Forelimb muscle (tissue), 1 donor: ENCODE data around the gene RSU1. TPM values are rescaled to one million over a fixed set of nuclear protein-coding genes. Genes with fewer than 3 reads are reported as not detected.

Experiments used
- DNase-seq: peaks from one replicate; pipeline ENCODE4 v3.0.0-alpha.2; 2013; ENCODE audit warnings: low read depth
- polyA plus RNA-seq: library from polyadenylated mRNA; unstranded; fragments of 120-200 nt; gene quantifications from one replicate; pipeline ENCODE4 v1.2.1, GENCODE V29; 2013; ENCODE audit not compliant: insufficient read length

RSU1 gene
- polyA plus RNA-seq, 1 donor, result 93.8 TPM

- no peak for DNase-seq
Observed at GRCh38 chr10:16822726-16823360, 5.6 kb upstream of the RSU1 start.

DNA sequence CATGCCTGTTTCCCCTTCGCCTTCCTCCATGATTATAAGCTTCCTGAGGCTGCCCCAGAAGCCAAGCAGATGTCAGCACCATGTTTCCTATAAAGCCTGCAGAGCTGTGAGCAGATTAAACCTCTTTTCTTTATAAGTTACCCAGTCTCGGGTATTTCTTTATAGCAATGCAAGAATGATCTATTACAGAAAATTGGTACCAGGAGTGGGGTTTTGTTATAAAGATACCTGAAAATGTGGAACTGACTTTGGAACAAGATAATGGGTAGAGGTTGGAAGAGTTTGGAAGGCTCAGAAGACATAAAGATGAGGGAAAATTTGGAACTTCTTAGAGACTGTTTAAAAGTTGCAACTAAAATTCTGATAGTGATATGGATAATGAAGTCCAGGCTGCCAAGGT is 4.8 kb upstream of the RSU1 start:
- DNase-seq, result no peak

GRCh38 chr10:16820421-16820820 is 3.2 kb upstream of the RSU1 start:
- DNase-seq, result no peak

DNA sequence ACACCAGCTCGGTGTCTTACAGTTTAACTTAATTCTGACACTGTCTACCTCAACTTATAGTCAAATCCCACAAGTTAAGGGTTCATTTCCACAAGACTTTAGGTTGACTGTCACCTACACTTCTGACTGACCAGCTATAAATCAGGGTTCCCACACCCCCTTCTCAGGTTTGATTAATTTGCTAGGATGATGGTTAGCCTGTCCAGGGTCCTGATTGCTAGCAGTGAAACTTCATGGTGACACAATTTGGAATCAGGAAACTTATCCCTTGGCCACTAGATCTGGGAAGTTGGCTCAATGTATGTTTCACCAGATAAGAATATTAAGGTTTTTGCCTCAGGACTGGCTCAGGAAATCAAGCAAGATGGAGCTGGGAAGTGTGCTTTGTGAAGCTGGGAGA is 2.8 kb upstream of the RSU1 start:
- no peak for DNase-seq

GRCh38 chr10:16819436-16819835 is 2.2 kb upstream of the RSU1 start:
- DNase-seq, result no peak

DNA sequence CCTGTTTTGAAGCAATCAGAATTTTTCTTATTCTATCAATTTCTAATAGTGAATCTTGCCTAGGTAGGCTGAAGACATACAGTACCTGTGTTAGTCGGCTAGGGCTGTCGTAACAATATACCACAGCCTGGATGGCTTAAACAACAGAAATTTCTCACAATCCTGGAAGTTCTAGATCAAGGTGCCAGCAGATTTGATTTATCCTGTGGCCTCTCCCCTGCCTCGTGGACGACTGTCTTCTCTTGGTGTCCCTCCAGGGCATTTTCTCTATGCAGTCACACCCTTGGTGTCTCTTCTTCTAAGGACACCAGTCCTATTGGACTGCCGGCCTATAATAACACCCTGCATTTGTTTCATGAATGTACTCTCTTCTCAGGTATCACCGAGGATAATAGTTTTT is 1.8 kb upstream of the RSU1 start:
- no peak for DNase-seq

DNA sequence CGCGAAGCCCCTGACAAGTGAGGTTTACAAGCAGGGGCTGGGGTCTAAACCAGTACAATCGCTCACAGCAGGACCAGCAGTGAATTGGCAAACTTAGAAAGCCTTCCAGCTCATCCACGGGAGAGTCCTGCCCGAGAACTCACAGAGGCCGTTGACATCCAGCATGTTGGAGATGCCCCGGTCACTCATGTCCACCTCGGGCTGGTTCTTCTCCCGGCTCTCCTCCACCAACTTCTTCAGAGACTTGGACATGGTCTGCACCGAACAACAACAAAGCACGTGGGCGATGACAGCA is 447 bp downstream of the RSU1 start:
- no peak for DNase-seq

DNA sequence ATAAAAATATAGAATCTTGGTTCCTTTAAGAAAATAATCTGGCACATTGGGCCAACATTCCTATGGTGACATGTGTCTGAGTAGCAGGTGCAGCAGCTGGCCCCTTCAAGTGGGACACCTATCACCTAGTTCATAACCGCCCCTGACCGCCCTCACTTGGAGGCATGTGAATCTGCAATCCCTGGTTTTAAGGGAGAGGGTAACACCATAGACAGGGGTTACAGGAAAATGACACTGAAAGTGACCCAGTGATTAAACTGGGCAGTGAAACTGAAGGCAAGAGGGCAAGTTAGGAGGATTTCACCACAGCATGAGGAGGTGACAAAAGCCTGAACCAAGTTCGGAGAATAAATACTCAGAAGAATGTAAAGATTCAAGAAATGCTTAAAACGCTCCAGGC is 1.1 kb downstream of the RSU1 start:
- no peak for DNase-seq

DNA sequence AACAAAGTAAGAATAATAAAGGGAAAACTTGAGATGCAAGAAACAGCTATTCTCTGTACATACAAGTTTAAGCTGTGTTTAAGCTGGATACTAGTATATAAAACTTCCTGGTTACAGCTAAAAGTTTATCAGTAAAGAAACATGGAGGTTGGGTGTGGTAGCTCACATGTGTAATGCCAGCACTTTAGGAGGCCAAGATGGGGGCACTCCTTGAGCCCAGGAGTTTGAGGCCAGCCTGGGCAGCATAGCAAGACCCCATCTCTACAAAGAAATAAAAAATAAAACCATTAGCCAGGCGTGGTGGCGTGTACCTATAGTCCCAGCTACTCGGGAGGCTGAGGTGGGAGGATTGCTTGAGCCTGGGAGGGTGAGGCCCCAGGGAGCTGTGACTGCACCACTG is 3.2 kb downstream of the RSU1 start:
- DNase-seq, result no peak

GRCh38 chr10:16812676-16813075 is 4.5 kb downstream of the RSU1 start:
- no peak for DNase-seq

DNA sequence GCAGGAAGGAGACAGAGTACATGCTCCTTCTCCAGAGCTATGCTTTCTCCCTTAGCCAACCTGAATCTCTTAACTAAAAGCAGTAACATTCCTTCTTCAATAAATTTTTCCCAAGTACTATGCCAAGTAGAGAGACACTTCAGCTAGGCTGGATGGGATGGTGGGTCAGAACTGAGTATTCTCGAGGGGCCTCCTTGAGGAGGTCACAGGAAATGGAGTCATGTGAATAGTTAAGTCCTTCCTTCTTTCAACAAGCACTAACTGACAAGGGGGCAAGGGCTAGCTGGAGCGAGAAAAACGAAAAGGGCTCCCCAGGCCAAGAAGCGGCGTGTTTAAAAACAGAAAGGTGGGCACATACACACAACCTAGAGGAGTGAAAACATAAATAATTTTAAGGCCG is 5.5 kb downstream of the RSU1 start:
- no peak for DNase-seq

GRCh38 chr10:16811292-16811691 is 5.9 kb downstream of the RSU1 start:
- no peak for DNase-seq

GRCh38 chr10:16809074-16809718 is 8.0 kb downstream of the RSU1 start:
- DNase-seq, result no peak

DNA sequence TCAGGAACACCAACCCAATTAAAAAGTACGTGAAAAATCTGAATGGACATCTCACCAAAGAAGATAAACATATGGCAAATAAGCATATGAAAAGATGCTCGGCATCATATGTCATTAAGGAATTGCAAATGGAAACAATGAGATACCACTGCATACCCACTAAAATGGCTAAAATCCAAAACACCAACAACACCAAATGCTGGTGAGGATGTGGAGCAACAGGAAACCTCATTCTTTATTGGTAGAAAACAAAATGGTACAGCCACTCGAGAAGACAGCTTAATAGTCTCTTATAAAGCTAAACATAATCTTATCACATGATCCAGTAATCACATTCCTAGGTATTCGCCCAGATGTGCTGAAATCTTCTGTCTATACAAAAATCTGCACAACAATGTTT is 13.1 kb downstream of the RSU1 start:
- DNase-seq, result no peak

DNA sequence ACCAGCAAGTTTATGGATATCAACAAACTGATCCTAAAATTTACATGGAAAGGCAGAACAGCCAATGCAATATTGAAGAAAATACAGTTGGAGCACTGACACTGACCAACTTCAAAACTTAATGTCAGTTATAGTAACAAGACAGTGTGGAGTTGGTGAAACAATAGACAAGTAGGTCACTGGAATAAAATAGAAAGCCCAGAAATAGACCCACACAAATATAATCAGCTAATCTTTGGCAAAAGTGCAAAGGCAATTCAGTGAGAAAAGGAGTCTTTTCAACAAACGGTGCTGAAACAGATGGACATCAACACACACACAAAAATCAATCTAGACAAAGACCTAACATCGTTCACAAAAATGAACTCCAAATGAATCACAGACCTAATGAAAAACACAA is 13.8 kb downstream of the RSU1 start:
- no peak for DNase-seq

- DNase-seq, result no peak
Observed at GRCh38 chr10:16799621-16800020, 17.6 kb downstream of the RSU1 start.

GRCh38 chr10:16798571-16798970 is 18.7 kb downstream of the RSU1 start:
- DNase-seq, result no peak

DNA sequence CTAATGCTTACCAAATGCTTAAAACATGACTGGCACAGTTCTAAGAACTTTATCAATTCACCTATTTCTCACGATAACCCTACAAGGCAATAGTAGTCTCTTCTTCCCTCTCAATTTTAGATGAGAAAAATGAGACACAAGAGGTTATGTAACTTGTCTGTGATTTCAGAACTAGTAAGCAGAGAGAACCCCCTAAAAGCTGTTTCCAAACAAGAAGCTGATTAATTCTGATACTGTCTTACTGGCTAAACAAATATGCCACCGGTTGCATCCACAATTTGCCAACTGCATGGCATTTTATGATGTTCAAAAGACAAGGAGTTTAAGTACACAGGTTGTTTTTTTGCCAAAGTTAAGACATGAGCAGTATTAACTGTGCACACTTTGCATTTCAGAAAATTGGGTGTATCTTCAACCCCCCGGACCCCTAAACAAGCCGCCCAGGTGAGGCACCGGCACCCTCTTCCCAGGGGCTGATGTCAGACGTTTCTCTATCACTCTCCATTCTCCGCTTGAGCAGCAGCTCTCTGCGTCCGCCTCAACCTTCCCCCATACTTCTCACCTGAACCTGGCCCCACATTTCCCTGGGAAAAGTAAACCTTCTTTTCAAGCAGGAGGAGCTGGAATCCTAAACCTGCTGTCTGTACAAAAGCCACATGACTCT is 21.7 kb downstream of the RSU1 start:
- no peak for DNase-seq

GRCh38 chr10:16794005-16794404 is 23.2 kb downstream of the RSU1 start:
- no peak for DNase-seq

DNA sequence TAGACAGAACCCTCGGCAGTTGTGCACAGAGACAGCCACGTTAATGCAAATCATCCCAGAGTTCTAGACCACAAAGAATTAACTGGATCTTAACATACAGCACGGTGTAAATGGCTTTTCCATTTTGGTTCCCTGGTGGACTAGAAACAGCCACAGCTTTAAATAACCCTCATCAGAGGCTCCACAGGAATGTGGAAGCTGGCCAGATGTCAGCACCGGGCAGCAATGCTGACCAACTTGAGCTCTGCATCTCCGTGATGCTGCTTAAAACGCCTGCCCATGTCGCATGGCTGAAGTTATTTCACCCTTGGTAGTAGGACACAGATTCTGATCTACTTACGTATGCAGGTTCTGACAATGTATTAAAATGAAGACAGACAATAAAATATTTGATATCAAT is 24.5 kb downstream of the RSU1 start:
- no peak for DNase-seq

DNA sequence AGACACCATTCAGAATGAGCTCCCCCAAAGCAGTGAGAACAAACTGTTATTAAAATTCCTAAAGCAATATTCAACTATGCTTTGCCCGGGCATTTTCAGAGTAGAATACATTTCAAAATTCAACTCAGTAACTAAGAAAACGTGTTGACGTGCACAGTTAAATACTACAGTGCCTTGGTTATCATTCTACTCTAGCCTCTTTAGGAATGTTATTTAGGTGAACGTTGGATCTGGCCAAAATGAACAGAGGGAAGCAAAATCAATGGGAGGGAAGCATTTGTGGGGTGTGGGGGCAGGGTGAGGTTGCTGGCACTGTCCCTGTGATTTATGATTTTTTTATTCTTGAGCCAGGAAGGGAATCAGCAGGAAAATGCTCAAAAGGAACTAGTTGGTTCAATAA is 27.5 kb downstream of the RSU1 start:
- no peak for DNase-seq

DNA sequence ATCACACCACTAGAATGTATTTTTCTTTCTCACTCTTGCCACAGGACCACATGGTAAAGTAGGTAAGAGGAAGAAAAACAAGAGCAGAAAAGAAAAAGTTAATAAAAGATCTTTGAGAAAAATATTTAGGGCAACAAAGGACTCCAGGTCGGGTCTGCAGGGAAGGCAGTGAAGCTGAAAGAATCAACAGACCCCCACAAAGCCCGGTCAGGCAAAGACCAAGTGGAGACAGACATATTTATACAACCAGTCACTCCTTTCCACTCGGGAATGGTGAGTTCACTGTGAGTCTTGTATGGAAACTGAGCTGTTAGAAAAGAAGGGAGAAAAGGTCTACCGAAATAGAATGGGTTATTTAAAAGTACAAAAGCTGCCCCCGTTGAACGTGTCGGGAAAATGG is 28.0 kb downstream of the RSU1 start:
- DNase-seq, result no peak

DNA sequence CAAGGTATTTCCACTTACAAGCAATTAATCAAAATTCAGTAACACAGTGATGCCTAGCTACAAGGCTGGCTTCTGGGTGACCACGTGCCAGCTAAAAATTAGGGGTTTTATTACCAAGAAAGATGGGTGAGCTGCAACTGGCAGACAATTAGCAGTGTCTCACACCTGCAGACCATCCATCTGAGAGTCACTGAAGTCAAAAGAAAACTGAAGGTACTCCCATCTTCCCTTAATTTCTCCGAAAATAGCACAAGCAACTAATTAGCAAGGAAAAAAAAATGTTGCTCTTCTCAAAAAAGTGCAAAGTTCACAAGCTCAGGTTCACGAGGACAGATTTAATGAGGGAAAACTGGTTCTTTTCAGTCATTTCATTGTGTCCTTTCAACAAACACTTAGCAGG is 28.4 kb downstream of the RSU1 start:
- DNase-seq, result no peak

GRCh38 chr10:16788125-16788524 is 29.1 kb downstream of the RSU1 start:
- DNase-seq, result no peak
